ENCODE results near the gene SCTR. TPM values are rescaled to one million over a fixed set of nuclear protein-coding genes. Genes with fewer than 3 reads are reported as not detected.

The SCTR gene
- total and polyA plus RNA-seq, 2 donors (not counting 1 experiment from before 2014, with no cell fraction given): not detected

DNA sequence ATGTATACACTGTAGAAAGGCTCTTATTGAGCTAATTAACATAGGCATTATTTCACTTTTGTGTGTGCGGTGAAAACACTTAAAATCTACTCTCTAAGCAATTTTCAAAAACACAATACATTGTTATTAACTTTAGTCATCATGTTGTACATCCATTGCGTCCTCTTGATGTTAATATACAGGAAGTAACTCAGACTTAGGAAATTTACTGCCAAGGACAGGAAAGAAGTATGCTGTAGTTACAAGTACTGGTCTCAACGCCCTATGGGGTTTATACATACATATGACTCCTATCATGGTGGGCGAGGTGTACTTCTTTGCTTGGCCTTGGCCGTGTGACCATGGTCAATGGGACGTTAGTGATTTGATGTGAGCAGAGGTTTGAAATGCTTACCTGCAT, 15.5 kb downstream of the SCTR start:
- POLR2A ChIA-PET: no interaction called here
- DNase-seq (no peak), ATAC-seq (ENCODE audit: low read depth) (no peak)
- Histone ChIP-seq H3K4me3 (ENCODE audit: control extremely low read depth in 1 of 5, extremely low read depth in 1 of 5, insufficient read depth in 1 of 5, low read depth in 2 of 5, low read length in 4 of 5) (no peak overlapping the region), H3K9me3 (ENCODE audit: control extremely low read depth in 1 of 3, control insufficient read depth in 2 of 3, insufficient read depth in 1 of 3, low read length in 2 of 3) (no peaks in the 10 kb centered on the region), H3K79me2 (ENCODE audit: control insufficient read depth, insufficient read depth, low read length) (no peaks in the 10 kb centered on the region), H3K9ac (ENCODE audit: low read length) (no peak overlapping the region), H3K4me1 (ENCODE audit: control insufficient read depth in 2 of 2, insufficient read depth in 2 of 2, low read length in 2 of 2) (no peaks in the 10 kb centered on the region), H3K36me3 (replicated peaks in 1 of 2; ENCODE audit: control extremely low read depth in 1 of 2, control insufficient read depth in 1 of 2, extremely low read depth in 1 of 2, insufficient read depth in 2 of 2, low read length in 1 of 2) (no peaks in the 10 kb centered on the region), H3K27ac (ENCODE audit: low read length in 2 of 2) (no peak overlapping the region), H3K27me3 (replicated peaks in 1 of 4; ENCODE audit: control extremely low read depth in 1 of 4, control insufficient read depth in 3 of 4, insufficient read depth in 4 of 4, low read length in 3 of 4) (no peaks in the 10 kb centered on the region), H2AFZ (ENCODE audit: insufficient read depth, low read depth, low read length, poor library complexity, severe bottlenecking) (no peak overlapping the region), H3K4me2 (replicated peaks; ENCODE audit: low read depth, low read length, poor library complexity, severe bottlenecking) (no peak overlapping the region), H4K20me1 (ENCODE audit: control insufficient read depth, insufficient read depth, low read length, poor library complexity, severe bottlenecking) (no peaks in the 10 kb centered on the region)
- Mint-ChIP-seq H3K9me3 (ENCODE audit: insufficient read depth) (no peaks in the 10 kb centered on the region), H3K4me3 (no peak overlapping the region), H3K27ac (no peak overlapping the region), H3K27me3 (peaks cover 18% of the 10 kb centered on the region), H3K4me1 (no peaks in the 10 kb centered on the region)
- intact Hi-C loops (cut with micrococcal nuclease): no loop called here
- TF ChIP-seq, protein P1, sequence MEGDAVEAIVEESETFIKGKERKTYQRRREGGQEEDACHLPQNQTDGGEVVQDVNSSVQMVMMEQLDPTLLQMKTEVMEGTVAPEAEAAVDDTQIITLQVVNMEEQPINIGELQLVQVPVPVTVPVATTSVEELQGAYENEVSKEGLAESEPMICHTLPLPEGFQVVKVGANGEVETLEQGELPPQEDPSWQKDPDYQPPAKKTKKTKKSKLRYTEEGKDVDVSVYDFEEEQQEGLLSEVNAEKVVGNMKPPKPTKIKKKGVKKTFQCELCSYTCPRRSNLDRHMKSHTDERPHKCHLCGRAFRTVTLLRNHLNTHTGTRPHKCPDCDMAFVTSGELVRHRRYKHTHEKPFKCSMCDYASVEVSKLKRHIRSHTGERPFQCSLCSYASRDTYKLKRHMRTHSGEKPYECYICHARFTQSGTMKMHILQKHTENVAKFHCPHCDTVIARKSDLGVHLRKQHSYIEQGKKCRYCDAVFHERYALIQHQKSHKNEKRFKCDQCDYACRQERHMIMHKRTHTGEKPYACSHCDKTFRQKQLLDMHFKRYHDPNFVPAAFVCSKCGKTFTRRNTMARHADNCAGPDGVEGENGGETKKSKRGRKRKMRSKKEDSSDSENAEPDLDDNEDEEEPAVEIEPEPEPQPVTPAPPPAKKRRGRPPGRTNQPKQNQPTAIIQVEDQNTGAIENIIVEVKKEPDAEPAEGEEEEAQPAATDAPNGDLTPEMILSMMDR (IDR thresholded peaks at IDR 0.05): no peak
- WGBS (ENCODE audit: insufficient coverage): 93% methylated on average over 2 of the region's 6 CpGs
- CTCF ChIA-PET: no interaction called here

DNA sequence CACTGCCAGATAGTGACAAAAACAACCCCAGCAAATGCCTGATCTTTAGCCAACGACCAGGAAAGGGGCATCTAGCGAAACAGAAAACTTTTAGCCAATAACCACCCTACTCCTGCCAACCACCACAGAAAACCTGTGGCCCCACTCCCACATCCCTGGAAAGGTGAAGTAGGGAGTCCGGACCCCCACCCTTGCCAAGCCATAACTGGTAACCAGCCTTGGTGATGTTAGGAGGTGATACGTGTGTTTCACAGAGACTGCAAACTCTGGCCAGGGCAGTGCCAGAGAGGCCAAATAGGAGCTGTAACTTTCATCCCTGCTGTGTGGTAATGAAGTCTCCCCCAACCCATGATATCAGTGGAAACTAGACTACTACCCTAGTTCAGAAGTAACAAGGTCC, 27.6 kb downstream of the SCTR start:
- intact Hi-C loops (cut with micrococcal nuclease): no loop called here
- TF ChIP-seq, protein P1 (IDR thresholded peaks at IDR 0.05): no peak
- no peak for TF ChIP-seq EZH2 (IDR thresholded peaks at IDR 0.05; ENCODE audit: borderline replicate concordance, insufficient read depth, low read depth, low read length, poor library complexity, severe bottlenecking)
- 33% methylated on average over 1 of the region's 4 CpGs for WGBS (ENCODE audit: insufficient coverage)
- H3K4me3 ChIP-seq (ENCODE audit: control extremely low read depth in 1 of 5, extremely low read depth in 1 of 5, insufficient read depth in 1 of 5, low read depth in 2 of 5, low read length in 4 of 5): no peak overlapping the region
- Mint-ChIP-seq H3K4me1 (no peaks in the 10 kb centered on the region), H3K4me3 (no peak overlapping the region), H3K27ac (no peak overlapping the region), H3K27me3 (peaks cover 52% of the 10 kb centered on the region), H3K9me3 (ENCODE audit: insufficient read depth) (peaks cover 14% of the 10 kb centered on the region)
- DNase-seq: no peak
- no peaks in the 10 kb centered on the region for H4K20me1 ChIP-seq (ENCODE audit: control insufficient read depth, insufficient read depth, low read length, poor library complexity, severe bottlenecking)
- H3K4me2 ChIP-seq (replicated peaks; ENCODE audit: low read depth, low read length, poor library complexity, severe bottlenecking): no peak overlapping the region
- H3K9me3 ChIP-seq (ENCODE audit: control extremely low read depth in 1 of 3, control insufficient read depth in 2 of 3, insufficient read depth in 1 of 3, low read length in 2 of 3): peaks cover 0 to 8% (median 5%) of the 10 kb centered on the region in 3 donors
- no peaks in the 10 kb centered on the region for H3K4me1 ChIP-seq (ENCODE audit: control insufficient read depth in 2 of 2, insufficient read depth in 2 of 2, low read length in 2 of 2)
- no peak overlapping the region for H3K27ac ChIP-seq (ENCODE audit: low read length in 2 of 2)
- POLR2A ChIA-PET: no interaction called here
- CTCF ChIA-PET: no interaction called here
- H2AFZ ChIP-seq (ENCODE audit: insufficient read depth, low read depth, low read length, poor library complexity, severe bottlenecking): no peak overlapping the region
- H3K9ac ChIP-seq (ENCODE audit: low read length): no peak overlapping the region
- ATAC-seq (ENCODE audit: low read depth): no peak
- peaks cover 0 to 21% (median 5%) of the 10 kb centered on the region in 4 experiments for H3K27me3 ChIP-seq (replicated peaks in 1 of 4; ENCODE audit: control extremely low read depth in 1 of 4, control insufficient read depth in 3 of 4, insufficient read depth in 4 of 4, low read length in 3 of 4)
- no peaks in the 10 kb centered on the region for H3K36me3 ChIP-seq (replicated peaks in 1 of 2; ENCODE audit: control extremely low read depth in 1 of 2, control insufficient read depth in 1 of 2, extremely low read depth in 1 of 2, insufficient read depth in 2 of 2, low read length in 1 of 2)
- no peaks in the 10 kb centered on the region for H3K79me2 ChIP-seq (ENCODE audit: control insufficient read depth, insufficient read depth, low read length)
